ENCODE data around the gene SUCO. TPM values are rescaled to one million over a fixed set of nuclear protein-coding genes. Genes with fewer than 3 reads are reported as not detected.

Gene SUCO
- polyA plus RNA-seq, 1 of the 3 experiments (the other 2 are of a cell fraction) = 5.4 TPM

DNA sequence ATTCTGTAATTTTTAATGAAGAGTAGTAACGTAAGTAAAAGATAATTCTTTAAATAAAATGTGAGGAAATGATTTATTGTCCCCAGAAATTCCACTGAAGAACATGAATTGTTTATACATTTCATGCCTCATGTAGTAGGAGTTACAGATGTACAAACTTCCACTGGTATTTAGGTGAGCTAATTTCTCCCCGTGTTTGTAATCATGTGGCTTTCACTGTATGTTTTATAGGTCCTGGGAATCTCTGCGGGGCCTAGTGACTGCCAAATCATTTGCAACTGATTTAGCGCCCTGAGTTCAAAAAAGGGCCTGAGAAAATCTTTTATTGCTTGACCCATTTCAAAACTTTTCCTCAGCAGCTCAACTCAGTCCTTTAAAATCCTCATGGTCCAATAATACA, 95.5 kb downstream of the SUCO start:
- Histone ChIP-seq H3K36me3 (replicated peaks in 1 of 2; ENCODE audit: control insufficient read depth in 1 of 2, insufficient read depth in 2 of 2, low read length in 1 of 2) (no peaks in the 10 kb centered on the region), H3K9ac (no peak overlapping the region), H3F3A (replicated peaks; ENCODE audit: insufficient read depth) (no peaks in the 10 kb centered on the region), H3K27me3 (ENCODE audit: insufficient read depth) (no peaks in the 10 kb centered on the region), H2AFZ (ENCODE audit: low read depth) (no peak overlapping the region), H3K4me1 (ENCODE audit: control insufficient read depth in 1 of 2, insufficient read depth in 2 of 2, low read depth in 1 of 2, low read length in 1 of 2) (no peaks in the 10 kb centered on the region; a peak in 1 of 4 replicates), H3K9me3 (no peaks in the 10 kb centered on the region), H4K20me1 (ENCODE audit: insufficient read depth) (no peaks in the 10 kb centered on the region), H3K79me2 (ENCODE audit: insufficient read depth) (no peaks in the 10 kb centered on the region), H3K9me2 (no peaks in the 10 kb centered on the region), H3K4me3 (ENCODE audit: low read depth in 2 of 2, low read length in 1 of 2) (no peak overlapping the region), H3K27ac (ENCODE audit: low read depth in 2 of 2, low read length in 1 of 2) (no peak overlapping the region), H3K4me2 (no peak overlapping the region)
- ChIA-PET CTCF (no interaction called here), POLR2A (no interaction called here)
- WGBS (ENCODE audit: low lambda C conversion rate) = 88% methylated on average over 4 of the region's 4 CpGs
- DNase-seq = no peak
- TF ChIP-seq MXI1 (IDR thresholded peaks at IDR 0.05; ENCODE audit: low read depth, low read length) = no peak
- TF ChIP-seq SMC3 (IDR thresholded peaks at IDR 0.05; ENCODE audit: low read depth, low read length) = no peak
- TF ChIP-seq ELF1 (IDR thresholded peaks at IDR 0.05) = no peak
- no peak for TF ChIP-seq NRF1 (IDR thresholded peaks at IDR 0.05; ENCODE audit: low read depth, low read length)
- TF ChIP-seq SIN3A (IDR thresholded peaks at IDR 0.05; ENCODE audit: borderline replicate concordance, low read depth, low read length) = no peak
- no peak for TF ChIP-seq POLR2AphosphoS5 (IDR thresholded peaks at IDR 0.05; ENCODE audit: low read depth, low read length)
- TF ChIP-seq FOXJ3 (CRISPR knock-in tag; IDR thresholded peaks at IDR 0.05) = no peak
- no peak for TF ChIP-seq USF2 (IDR thresholded peaks at IDR 0.05; ENCODE audit: borderline replicate concordance, low read depth, low read length)
- TF ChIP-seq GABPA (IDR thresholded peaks at IDR 0.05; ENCODE audit: low read depth) = no peak
- no peak for TF ChIP-seq MEF2A (IDR thresholded peaks at IDR 0.05; ENCODE audit: borderline replicate concordance, low read depth)
- TF ChIP-seq EZH2phosphoT487 (IDR thresholded peaks at IDR 0.05; ENCODE audit: borderline replicate concordance, low read depth) = no peak
- no peak for TF ChIP-seq RAD21 (IDR thresholded peaks at IDR 0.05; ENCODE audit: low read length)
- TF ChIP-seq, protein P1, sequence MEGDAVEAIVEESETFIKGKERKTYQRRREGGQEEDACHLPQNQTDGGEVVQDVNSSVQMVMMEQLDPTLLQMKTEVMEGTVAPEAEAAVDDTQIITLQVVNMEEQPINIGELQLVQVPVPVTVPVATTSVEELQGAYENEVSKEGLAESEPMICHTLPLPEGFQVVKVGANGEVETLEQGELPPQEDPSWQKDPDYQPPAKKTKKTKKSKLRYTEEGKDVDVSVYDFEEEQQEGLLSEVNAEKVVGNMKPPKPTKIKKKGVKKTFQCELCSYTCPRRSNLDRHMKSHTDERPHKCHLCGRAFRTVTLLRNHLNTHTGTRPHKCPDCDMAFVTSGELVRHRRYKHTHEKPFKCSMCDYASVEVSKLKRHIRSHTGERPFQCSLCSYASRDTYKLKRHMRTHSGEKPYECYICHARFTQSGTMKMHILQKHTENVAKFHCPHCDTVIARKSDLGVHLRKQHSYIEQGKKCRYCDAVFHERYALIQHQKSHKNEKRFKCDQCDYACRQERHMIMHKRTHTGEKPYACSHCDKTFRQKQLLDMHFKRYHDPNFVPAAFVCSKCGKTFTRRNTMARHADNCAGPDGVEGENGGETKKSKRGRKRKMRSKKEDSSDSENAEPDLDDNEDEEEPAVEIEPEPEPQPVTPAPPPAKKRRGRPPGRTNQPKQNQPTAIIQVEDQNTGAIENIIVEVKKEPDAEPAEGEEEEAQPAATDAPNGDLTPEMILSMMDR (IDR thresholded peaks at IDR 0.05) = no peak
- no peak for TF ChIP-seq TCF12 (IDR thresholded peaks at IDR 0.05)
- TF ChIP-seq FOSL2 (IDR thresholded peaks at IDR 0.05; ENCODE audit: borderline replicate concordance, low read depth) = no peak
- TF ChIP-seq, protein P2, sequence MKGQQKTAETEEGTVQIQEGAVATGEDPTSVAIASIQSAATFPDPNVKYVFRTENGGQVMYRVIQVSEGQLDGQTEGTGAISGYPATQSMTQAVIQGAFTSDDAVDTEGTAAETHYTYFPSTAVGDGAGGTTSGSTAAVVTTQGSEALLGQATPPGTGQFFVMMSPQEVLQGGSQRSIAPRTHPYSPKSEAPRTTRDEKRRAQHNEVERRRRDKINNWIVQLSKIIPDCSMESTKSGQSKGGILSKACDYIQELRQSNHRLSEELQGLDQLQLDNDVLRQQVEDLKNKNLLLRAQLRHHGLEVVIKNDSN (IDR thresholded peaks at IDR 0.05; ENCODE audit: borderline replicate concordance, low read depth) = no peak
- no peak for TF ChIP-seq CHD2 (IDR thresholded peaks at IDR 0.05; ENCODE audit: low read length, partially characterized antibody)

Data from SK-N-SH (cell line).